ENCODE measurements around the gene WDR33. TPM values are rescaled to one million over a fixed set of nuclear protein-coding genes. Genes with fewer than 3 reads are reported as not detected.

Gene WDR33
- total RNA-seq, 1 experiment from 2014 or later, result 46.7 TPM

GRCh38 chr2:127715778-127716449 lies 95.1 kb downstream of the WDR33 start:
- H3K36me3 Mint-ChIP-seq (ENCODE audit: insufficient read depth, unreplicated experiment), result peaks cover 72% of the 10 kb centered on the region
- intact Hi-C loops (cut with micrococcal nuclease), result no loop called here

GRCh38 chr2:127713562-127713961 lies 97.4 kb downstream of the WDR33 start:
- TF ChIP-seq CTCF (IDR thresholded peaks at IDR 0.05; ENCODE audit: unreplicated experiment), result no peak
- Mint-ChIP-seq H3K36me3 (ENCODE audit: insufficient read depth, unreplicated experiment) (peaks cover 58% of the 10 kb centered on the region), H3K27ac (ENCODE audit: low read depth, unreplicated experiment) (no peak overlapping the region), H3K9me3 (ENCODE audit: unreplicated experiment) (no peaks in the 10 kb centered on the region), H3K27me3 (ENCODE audit: insufficient read depth, unreplicated experiment) (no peaks in the 10 kb centered on the region), H3K4me1 (ENCODE audit: insufficient read depth, unreplicated experiment) (no peaks in the 10 kb centered on the region), H3K4me3 (ENCODE audit: unreplicated experiment) (no peak overlapping the region)
- intact Hi-C loops (cut with micrococcal nuclease), result no loop called here
- DNase-seq (ENCODE audit: unreplicated experiment), result no peak
- CTCF ChIA-PET, result no interaction called here
- POLR2A ChIA-PET, result interaction anchor here (0.7 to 1.3 kb wide), 3 partner anchors 9 to 188 kb away, joined by 3 to 4 read pairs (median 3); partner anchors contain the start of gene IWS1
- no TSS peak for BruUV-seq (replicated peaks)

More at GRCh38 chr2:127715778-127716449, 95.1 kb downstream of the WDR33 start:
- Mint-ChIP-seq H3K4me3 (ENCODE audit: unreplicated experiment) (no peak overlapping the region), H3K27me3 (ENCODE audit: insufficient read depth, unreplicated experiment) (no peaks in the 10 kb centered on the region), H3K27ac (ENCODE audit: low read depth, unreplicated experiment) (no peak overlapping the region), H3K4me1 (ENCODE audit: insufficient read depth, unreplicated experiment) (no peaks in the 10 kb centered on the region), H3K9me3 (ENCODE audit: unreplicated experiment) (no peaks in the 10 kb centered on the region)
- ChIA-PET POLR2A (interaction anchor here (1.0 kb wide), 1 partner anchor 13 kb away, joined by 3 read pairs; no protein-coding TSS in a partner anchor), CTCF (interaction anchor here (0.5 to 0.7 kb wide), 2 partner anchors 11 to 49 kb away, joined by 3 read pairs; no protein-coding TSS in a partner anchor)
- no peak for DNase-seq (ENCODE audit: unreplicated experiment)
- no TSS peak for BruUV-seq (replicated peaks)
- no peak for TF ChIP-seq CTCF (IDR thresholded peaks at IDR 0.05; ENCODE audit: unreplicated experiment)

- Mint-ChIP-seq H3K36me3 (ENCODE audit: insufficient read depth, unreplicated experiment) (peaks cover 58% of the 10 kb centered on the region), H3K27me3 (ENCODE audit: insufficient read depth, unreplicated experiment) (no peaks in the 10 kb centered on the region), H3K9me3 (ENCODE audit: unreplicated experiment) (no peaks in the 10 kb centered on the region), H3K4me1 (ENCODE audit: insufficient read depth, unreplicated experiment) (no peaks in the 10 kb centered on the region), H3K27ac (ENCODE audit: low read depth, unreplicated experiment) (no peak overlapping the region), H3K4me3 (ENCODE audit: unreplicated experiment) (no peak overlapping the region)
- intact Hi-C loops (cut with micrococcal nuclease), result no loop called here
- no peak for DNase-seq (ENCODE audit: unreplicated experiment)
- ChIA-PET POLR2A (interaction anchor here (0.6 to 1.3 kb wide), 2 partner anchors 185 to 187 kb away, joined by 3 read pairs; partner anchors contain the start of gene IWS1), CTCF (no interaction called here)
- no TSS peak for BruUV-seq (replicated peaks)
- TF ChIP-seq CTCF (IDR thresholded peaks at IDR 0.05; ENCODE audit: unreplicated experiment), result no peak
These were observed 98.0 kb downstream of the WDR33 start for GRCh38 chr2:127712999-127713398.

- Mint-ChIP-seq H3K27ac (ENCODE audit: low read depth, unreplicated experiment) (no peak overlapping the region), H3K4me3 (ENCODE audit: unreplicated experiment) (no peak overlapping the region), H3K9me3 (ENCODE audit: unreplicated experiment) (no peaks in the 10 kb centered on the region), H3K27me3 (ENCODE audit: insufficient read depth, unreplicated experiment) (no peaks in the 10 kb centered on the region), H3K36me3 (ENCODE audit: insufficient read depth, unreplicated experiment) (peaks cover 53% of the 10 kb centered on the region), H3K4me1 (ENCODE audit: insufficient read depth, unreplicated experiment) (peaks cover 6% of the 10 kb centered on the region)
- no peak for DNase-seq (ENCODE audit: unreplicated experiment)
- ChIA-PET CTCF (no interaction called here), POLR2A (interaction anchor here (2.1 kb wide), 1 partner anchor 8 kb away, joined by 7 read pairs; the partner anchor contains the start of gene SFT2D3)
- BruUV-seq (replicated peaks), result no TSS peak
- TF ChIP-seq CTCF (IDR thresholded peaks at IDR 0.05; ENCODE audit: unreplicated experiment), result no peak
- intact Hi-C loops (cut with micrococcal nuclease), result no loop called here
These were observed 101.6 kb downstream of the WDR33 start for GRCh38 chr2:127709336-127709735.

Data from MCF 10A (cell line).